Astrocyte (in vitro differentiated cells and primary cell): ENCODE measurements around the gene SOX9. TPM values are rescaled to one million over a fixed set of nuclear protein-coding genes. Genes with fewer than 3 reads are reported as not detected.

Source experiments
- DNase-seq: peaks from one replicate; pipeline ENCODE4 v3.0.0-alpha.2; 2010; ENCODE audit warnings: low read depth
- FAIRE-seq: peaks from 2 replicates; lab custom pipeline; 2011; peaks lifted over from hg19 to GRCh38; lab: Jason Lieb, UNC
- H2AFZ ChIP-seq: 2 replicates; pipeline ENCODE4 v1.6.0; 2012; ENCODE audit warnings: low read depth, low read length, inconsistent platforms
- H3K27ac ChIP-seq: 2 replicates; pipeline ENCODE4 v1.5.1; 2011; ENCODE audit warnings: low read depth, low read length, inconsistent platforms
- H3K27me3 ChIP-seq: 2 replicates; pipeline ENCODE4 v1.6.0; 2011; ENCODE audit warnings: low read length, inconsistent platforms; ENCODE audit not compliant: insufficient read depth
- H3K36me3 ChIP-seq: 2 replicates; pipeline ENCODE4 v1.5.1; 2011; ENCODE audit warnings: low read length, inconsistent platforms; ENCODE audit not compliant: insufficient read depth
- H3K4me1 ChIP-seq: 2 replicates; pipeline ENCODE4 v1.5.1; 2011; ENCODE audit warnings: low read length, inconsistent platforms; ENCODE audit not compliant: insufficient read depth
- H3K4me2 ChIP-seq: 2 replicates; pipeline ENCODE4 v1.6.0; 2012; ENCODE audit warnings: low read length, inconsistent platforms
- H3K4me3 ChIP-seq: 2 replicates; pipeline ENCODE4 v1.5.1; 2011; ENCODE audit warnings: low read depth, mild to moderate bottlenecking, low read length, inconsistent platforms; ENCODE audit not compliant: insufficient read depth
- H3K79me2 ChIP-seq: 2 replicates; pipeline ENCODE4 v1.6.0; 2012; ENCODE audit warnings: mild to moderate bottlenecking, low read length, inconsistent platforms; ENCODE audit not compliant: insufficient read depth
- H3K9ac ChIP-seq: 2 replicates; pipeline ENCODE4 v1.6.0; 2012; ENCODE audit warnings: mild to moderate bottlenecking, low read length, inconsistent platforms
- H3K9me3 ChIP-seq: 2 replicates; pipeline ENCODE4 v1.5.1; 2012; ENCODE audit warnings: low read depth, mild to moderate bottlenecking, low read length, inconsistent platforms; ENCODE audit not compliant: insufficient read depth
- H4K20me1 ChIP-seq: 2 replicates; pipeline ENCODE4 v1.6.0; 2012; ENCODE audit warnings: low read length, inconsistent platforms; ENCODE audit not compliant: insufficient read depth
- H3K27ac Mint-ChIP-seq: one replicate; pipeline ENCODE4 v1.8.0; 2021; ENCODE audit warnings: mild to moderate bottlenecking, mixed read lengths; ENCODE audit not compliant: unreplicated experiment
- H3K27me3 Mint-ChIP-seq: one replicate; pipeline ENCODE4 v1.8.0; 2021; ENCODE audit warnings: low read depth, mixed read lengths; ENCODE audit not compliant: unreplicated experiment
- H3K36me3 Mint-ChIP-seq: one replicate; pipeline ENCODE4 v1.8.0; 2021; ENCODE audit warnings: low read depth, mixed read lengths; ENCODE audit not compliant: unreplicated experiment
- H3K4me1 Mint-ChIP-seq: one replicate; pipeline ENCODE4 v1.8.0; 2021; ENCODE audit warnings: low read depth, mixed read lengths; ENCODE audit not compliant: unreplicated experiment
- H3K4me3 Mint-ChIP-seq: one replicate; pipeline ENCODE4 v1.8.0; 2021; ENCODE audit warnings: mild to moderate bottlenecking, moderate library complexity, mixed read lengths; ENCODE audit not compliant: unreplicated experiment
- H3K9me3 Mint-ChIP-seq: one replicate; pipeline ENCODE4 v1.8.0; 2021; ENCODE audit warnings: mild to moderate bottlenecking, mixed read lengths; ENCODE audit not compliant: unreplicated experiment
- CTCF ChIP-seq: IDR thresholded peaks from 2 replicates; pipeline ENCODE4 v1.5.1; 2011; ENCODE audit warnings: low read depth, mild to moderate bottlenecking, inconsistent platforms, low read length, moderate library complexity; ENCODE audit not compliant: insufficient read depth
- EZH2 ChIP-seq: IDR thresholded peaks from 2 replicates; pipeline ENCODE4 v1.6.1; 2012; ENCODE audit warnings: mild to moderate bottlenecking, low read length, inconsistent platforms; ENCODE audit not compliant: insufficient read depth
- total RNA-seq: library from RNA; stranded (reverse); gene quantifications from 2 replicates; pipeline ENCODE4 v1.2.1, GENCODE V29; 2021

The SOX9 gene
- total RNA-seq, 1 donor from 2014 or later: 37.7 TPM

GRCh38 chr17:72115781-72116525 lies 4.9 kb upstream of the SOX9 start:
- H3K27ac Mint-ChIP-seq: no peak overlapping the region
- Histone ChIP-seq H3K4me3 (peak overlapping the region; percentile 76), H3K9me3 (no peaks in the 10 kb centered on the region), H3K36me3 (no peaks in the 10 kb centered on the region), H3K79me2 (peaks cover under 1% of the 10 kb centered on the region), H3K4me2 (peak overlapping the region; percentile 96), H4K20me1 (no peaks in the 10 kb centered on the region), H3K27ac (no peak overlapping the region), H3K4me1 (peaks cover 38% of the 10 kb centered on the region), H3K9ac (no peak overlapping the region), H2AFZ (peak overlapping the region; percentile 61), H3K27me3 (peaks cover 27% of the 10 kb centered on the region)
- DNase-seq (no peak), FAIRE-seq (no peak)
- peak overlapping the region; percentile 82 for H3K4me3 Mint-ChIP-seq
- peaks cover 39% of the 10 kb centered on the region for H3K27me3 Mint-ChIP-seq
- no peak for TF ChIP-seq CTCF
- TF ChIP-seq EZH2: no peak
- H3K9me3 Mint-ChIP-seq: no peaks in the 10 kb centered on the region
- H3K4me1 Mint-ChIP-seq: peaks cover 6% of the 10 kb centered on the region
- no peaks in the 10 kb centered on the region for H3K36me3 Mint-ChIP-seq

DNA sequence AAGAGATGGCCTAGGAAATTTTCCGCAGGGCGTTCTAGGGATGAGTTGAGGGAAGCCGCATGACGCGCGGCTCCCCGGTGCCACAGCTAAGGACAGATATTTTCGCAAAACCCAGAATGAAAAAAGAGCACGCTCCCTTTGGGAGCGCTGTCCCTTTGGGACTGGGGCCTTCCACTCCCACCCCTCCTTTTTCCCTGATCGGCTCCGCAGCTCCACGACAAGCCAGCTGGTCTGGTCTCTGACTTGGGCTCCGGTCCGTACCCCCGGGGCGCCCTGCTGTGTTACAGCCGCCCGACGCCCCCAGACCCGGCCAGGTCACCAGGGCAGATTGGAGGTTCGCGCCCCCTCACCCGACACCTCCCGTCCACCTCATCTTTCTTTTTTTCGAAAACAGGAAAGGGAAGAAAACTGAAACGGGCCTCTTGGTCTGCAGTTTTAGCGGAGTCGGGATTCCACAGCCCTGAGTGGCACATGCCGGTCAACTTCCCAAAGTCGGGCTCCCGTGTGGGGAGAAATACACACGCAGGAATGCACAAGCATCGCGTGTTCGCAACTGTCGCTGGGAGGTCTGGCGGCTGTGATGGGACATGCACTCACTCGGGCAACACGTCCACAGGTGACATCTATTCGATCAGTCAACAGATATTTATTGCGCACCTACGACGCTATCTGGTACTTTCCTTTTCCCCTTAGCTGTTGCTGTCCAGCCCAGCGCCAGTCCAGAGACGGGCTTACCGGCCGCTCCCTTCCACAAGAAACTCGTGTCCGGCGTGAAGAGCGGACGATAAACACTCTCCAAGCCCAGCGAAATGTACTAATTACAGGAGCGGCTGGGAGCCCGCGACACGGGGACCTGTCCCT lies 3.9 kb upstream of the SOX9 start:
- H3K36me3 ChIP-seq: no peaks in the 10 kb centered on the region
- H3K4me3 ChIP-seq: peak overlapping the region; percentile 76
- peak overlapping the region; percentile 77 for H2AFZ ChIP-seq
- H3K4me1 Mint-ChIP-seq: peaks cover 6% of the 10 kb centered on the region
- H3K27me3 ChIP-seq: peaks cover 27% of the 10 kb centered on the region
- H3K4me3 Mint-ChIP-seq: peak overlapping the region; percentile 82
- H3K27me3 Mint-ChIP-seq: peaks cover 36% of the 10 kb centered on the region
- no peak overlapping the region for H3K27ac Mint-ChIP-seq
- peak overlapping the region; percentile 96 for H3K4me2 ChIP-seq
- H3K27ac ChIP-seq: no peak overlapping the region
- H3K4me1 ChIP-seq: peaks cover 38% of the 10 kb centered on the region
- H3K9me3 ChIP-seq: no peaks in the 10 kb centered on the region
- H3K36me3 Mint-ChIP-seq: no peaks in the 10 kb centered on the region
- peaks cover 10% of the 10 kb centered on the region for H3K79me2 ChIP-seq
- TF ChIP-seq CTCF: no peak
- TF ChIP-seq EZH2: peak; percentile 42
- peaks cover 7% of the 10 kb centered on the region for H4K20me1 ChIP-seq
- peak overlapping the region; percentile 64 for H3K9ac ChIP-seq
- no peaks in the 10 kb centered on the region for H3K9me3 Mint-ChIP-seq
- FAIRE-seq (no peak), DNase-seq (no peak)
